Karpas-422 (cell line): ENCODE data around the gene ACIN1. TPM values are rescaled to one million over a fixed set of nuclear protein-coding genes. Genes with fewer than 3 reads are reported as not detected.
A peak's percentile ranks its signal among the peaks of the same experiment; 100 is the strongest.

Experiments used
- DNase-seq: peaks from one replicate; pipeline ENCODE4 v3.0.0-alpha.2; 2015
- H2AFZ ChIP-seq: fragments of 200-600 bp; sonication (generic); 2 replicates; pipeline ENCODE4 v1.6.1; 2014; ENCODE audit warnings: antibody characterized with exemption, low read length, mixed read lengths
- H3K27ac ChIP-seq: fragments of 200-600 bp; sonication (generic); 2 replicates; pipeline ENCODE4 v1.5.1; 2014; ENCODE audit warnings: mild to moderate bottlenecking, low read length, moderate library complexity
- H3K27me3 ChIP-seq: fragments of 200-600 bp; sonication (generic); 2 replicates; pipeline ENCODE4 v1.6.1; 2014; ENCODE audit warnings: low read length, mixed read lengths
- H3K36me3 ChIP-seq: fragments of 200-600 bp; sonication (generic); 2 replicates; pipeline ENCODE4 v1.6.1; 2014; ENCODE audit warnings: low read length, mixed read lengths; ENCODE audit not compliant: insufficient read depth
- H3K4me1 ChIP-seq: fragments of 200-600 bp; sonication (generic); 2 replicates; pipeline ENCODE4 v1.6.1; 2014; ENCODE audit warnings: mild to moderate bottlenecking, low read length, mixed read lengths
- H3K4me2 ChIP-seq: fragments of 200-600 bp; sonication (generic); 2 replicates; pipeline ENCODE4 v1.6.1; 2014; ENCODE audit warnings: low read length, low read depth, mild to moderate bottlenecking; ENCODE audit not compliant: poor library complexity, severe bottlenecking
- H3K4me3 ChIP-seq: fragments of 200-600 bp; sonication (generic); 2 replicates; pipeline ENCODE4 v1.5.1; 2014; ENCODE audit warnings: mild to moderate bottlenecking, antibody characterized with exemption, low read length, mixed read lengths
- H3K79me2 ChIP-seq: fragments of 200-600 bp; sonication (generic); 2 replicates; pipeline ENCODE4 v1.6.1; 2014; ENCODE audit warnings: mild to moderate bottlenecking, low read length, mixed read lengths
- H3K9ac ChIP-seq: fragments of 200-600 bp; sonication (generic); 2 replicates; pipeline ENCODE4 v1.6.0; 2014; ENCODE audit warnings: low read length
- H3K9me2 ChIP-seq: fragments of 200-600 bp; sonication (generic), shearing (Covaris generic); replicated peaks from 2 replicates; pipeline ENCODE4 v1.6.0; 2014; ENCODE audit warnings: mild to moderate bottlenecking, low read length, moderate library complexity; ENCODE audit not compliant: insufficient read depth
- H3K9me3 ChIP-seq: fragments of 300-700, 200-600 bp; sonication (generic); 2 replicates; pipeline ENCODE4 v1.6.1; 2014; ENCODE audit warnings: low read length, mixed read lengths
- H4K20me1 ChIP-seq: fragments of 200-600 bp; sonication (generic); 2 replicates; pipeline ENCODE4 v1.6.1; 2014; ENCODE audit warnings: mild to moderate bottlenecking, antibody characterized with exemption, low read length, low read depth; ENCODE audit not compliant: insufficient read depth
- total RNA-seq: library from RNA; depleted of rRNA; stranded (reverse); fragments of >200 nt; shearing (Covaris generic); gene quantifications from 2 replicates; pipeline ENCODE4 v1.2.3, GENCODE V29; 2014; ENCODE audit warnings: low replicate concordance

Gene ACIN1
- total RNA-seq, 1 experiment from 2014 or later, result 125 TPM

- H3K4me1 ChIP-seq, result peaks cover 16% of the 10 kb centered on the region
- DNase-seq, result no peak
- no peaks in the 10 kb centered on the region; the same call in 1 of the 2 replicates for H4K20me1 ChIP-seq
- H3K27ac ChIP-seq, result no peak overlapping the region
- no peak overlapping the region for H3K4me3 ChIP-seq
- no peak overlapping the region for H2AFZ ChIP-seq
- no peaks in the 10 kb centered on the region for H3K9me3 ChIP-seq
- H3K27me3 ChIP-seq, result no peaks in the 10 kb centered on the region
- H3K36me3 ChIP-seq, result peaks cover 47% of the 10 kb centered on the region
- H3K79me2 ChIP-seq, result peaks cover 24% of the 10 kb centered on the region
- no peak overlapping the region for H3K4me2 ChIP-seq
- H3K9ac ChIP-seq, result no peak overlapping the region
- H3K9me2 ChIP-seq, result no peaks in the 10 kb centered on the region
Measured at GRCh38 chr14:23074906-23075305, 20.0 kb downstream of the ACIN1 start.

GRCh38 chr14:23071921-23072539, 22.9 kb downstream of the ACIN1 start:
- H3K4me3 ChIP-seq, result peak overlapping the region; percentile 86

DNA sequence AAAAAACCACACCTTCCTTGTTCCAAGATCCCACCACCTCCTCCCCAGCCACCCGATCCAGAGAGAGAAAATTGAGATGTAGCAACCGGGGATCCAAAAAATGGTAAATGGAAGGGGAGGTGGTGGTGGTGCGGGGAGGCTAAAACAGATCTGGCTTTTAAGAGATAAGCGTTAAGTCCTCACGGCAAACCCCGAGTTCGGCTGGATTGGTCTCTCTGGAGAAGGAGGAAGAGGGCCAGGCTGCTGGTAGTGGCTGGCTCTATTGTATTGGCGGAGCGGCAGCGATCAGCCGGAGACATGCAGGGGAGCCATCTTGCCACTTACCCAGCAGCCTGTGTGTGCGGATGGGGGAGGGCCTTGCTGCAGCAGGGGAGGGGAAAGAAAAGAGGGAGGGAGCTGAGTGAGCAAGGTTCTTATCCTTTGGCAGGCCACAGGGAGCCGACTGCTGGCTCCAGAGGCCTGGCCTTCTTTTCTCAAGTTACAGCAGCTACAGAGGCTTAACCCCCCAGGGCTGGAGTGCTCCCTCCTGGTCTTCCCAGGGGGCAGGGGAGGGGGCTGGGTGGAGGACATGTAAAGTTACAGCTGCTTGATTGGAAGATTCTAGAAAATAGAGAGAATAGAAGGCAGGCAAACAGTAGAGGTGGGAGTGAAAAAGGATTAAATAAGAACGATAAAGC, 23.6 kb downstream of the ACIN1 start:
- Histone ChIP-seq H3K9me2 (no peaks in the 10 kb centered on the region), H3K27ac (peak overlapping the region; percentile 68), H3K4me1 (peaks cover 31% of the 10 kb centered on the region), H3K36me3 (peaks cover 35% of the 10 kb centered on the region), H3K79me2 (peaks cover 50% of the 10 kb centered on the region), H3K9ac (peak overlapping the region; percentile 85), H2AFZ (no peak overlapping the region), H3K4me2 (peak overlapping the region; percentile 99), H3K4me3 (peak overlapping the region; percentile 86), H3K9me3 (no peaks in the 10 kb centered on the region), H3K27me3 (no peaks in the 10 kb centered on the region), H4K20me1 (peaks cover 17% of the 10 kb centered on the region)
- DNase-seq, result peak; percentile 96

More at GRCh38 chr14:23071921-23072539, 22.9 kb downstream of the ACIN1 start:
- Histone ChIP-seq H3K9me2 (no peaks in the 10 kb centered on the region), H3K9me3 (no peaks in the 10 kb centered on the region), H3K36me3 (peaks cover 35% of the 10 kb centered on the region), H2AFZ (no peak overlapping the region), H3K9ac (peak overlapping the region; percentile 85), H3K4me2 (peak overlapping the region; percentile 99), H3K4me1 (peaks cover 31% of the 10 kb centered on the region), H3K79me2 (peaks cover 47% of the 10 kb centered on the region), H4K20me1 (peaks cover 14% of the 10 kb centered on the region), H3K27me3 (no peaks in the 10 kb centered on the region), H3K27ac (peak overlapping the region; percentile 68)
- no peak for DNase-seq

DNA sequence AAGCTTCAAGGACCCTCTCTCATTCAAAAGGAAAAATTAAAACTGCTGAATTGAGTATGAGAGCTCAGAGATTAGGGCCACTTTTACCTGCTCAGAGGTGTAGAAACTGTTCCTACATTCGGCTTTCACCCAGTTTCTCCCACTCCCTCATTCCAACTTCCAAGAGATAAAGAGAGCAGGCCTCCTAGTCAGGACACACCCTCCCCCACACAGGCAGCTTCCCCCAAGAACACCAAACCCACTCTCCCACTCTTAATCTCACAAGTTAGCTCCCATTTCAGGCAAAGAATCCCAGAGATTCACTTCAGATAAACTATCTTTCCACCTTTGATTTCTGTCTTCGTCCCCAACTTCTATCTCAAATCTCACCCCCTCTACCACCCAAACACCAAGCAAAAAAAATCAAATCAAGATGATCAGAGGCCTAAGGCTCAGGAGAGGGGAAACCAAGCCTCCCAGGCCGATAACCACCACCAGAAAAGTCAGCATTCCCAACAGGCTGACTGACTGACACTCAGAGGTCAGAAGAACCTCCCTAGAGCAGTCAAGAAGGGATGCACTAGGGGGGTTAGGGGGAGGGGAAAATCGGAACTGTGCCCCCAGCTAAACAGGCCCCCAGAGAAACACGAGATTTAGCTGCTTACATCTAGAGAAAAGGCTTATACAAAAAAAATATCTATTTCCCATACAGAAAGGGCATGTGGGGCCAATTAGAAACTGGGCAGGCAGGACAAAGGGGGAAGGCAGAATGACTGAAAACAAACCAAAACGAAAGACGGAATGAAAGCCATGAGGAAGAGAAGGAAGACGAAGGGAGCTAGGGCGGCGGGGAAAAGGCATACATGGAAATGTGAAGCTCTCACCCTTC, 24.4 kb downstream of the ACIN1 start:
- Histone ChIP-seq H3K4me2 (peak overlapping the region; percentile 99), H3K9me3 (no peaks in the 10 kb centered on the region), H3K4me1 (peaks cover 31% of the 10 kb centered on the region), H3K9me2 (no peaks in the 10 kb centered on the region), H3K9ac (peak overlapping the region; percentile 85), H3K27ac (peak overlapping the region; percentile 68), H4K20me1 (peaks cover 17% of the 10 kb centered on the region), H3K36me3 (peaks cover 38% of the 10 kb centered on the region), H3K4me3 (peak overlapping the region; percentile 86), H2AFZ (no peak overlapping the region), H3K27me3 (no peaks in the 10 kb centered on the region), H3K79me2 (peaks cover 53% of the 10 kb centered on the region)
- peak; percentile 71 for DNase-seq

DNA sequence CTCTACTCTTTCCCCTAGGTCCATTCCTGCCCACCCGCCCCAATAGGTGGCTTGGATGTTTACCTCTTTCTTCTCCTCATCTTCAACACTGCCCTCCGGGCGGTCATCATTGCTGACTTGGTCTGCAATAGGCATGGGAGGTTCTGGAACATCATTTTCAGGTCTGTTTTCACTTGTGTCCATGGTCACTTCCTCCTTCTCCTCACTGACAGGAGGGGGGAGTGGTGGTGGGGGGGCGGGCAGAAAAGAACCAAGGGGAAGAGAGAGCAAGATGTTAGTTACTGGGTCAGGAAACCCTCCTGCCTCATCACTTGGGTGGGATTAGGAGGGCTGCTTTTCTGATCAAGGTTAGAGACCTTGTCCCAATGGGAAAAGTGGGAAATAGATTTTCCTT, 25.5 kb downstream of the ACIN1 start:
- Histone ChIP-seq H3K9me2 (no peaks in the 10 kb centered on the region), H3K27ac (no peak overlapping the region; the same call in 1 of the 2 replicates), H3K9ac (peak overlapping the region; percentile 53), H3K36me3 (peaks cover 34% of the 10 kb centered on the region), H3K9me3 (no peaks in the 10 kb centered on the region), H3K79me2 (peaks cover 50% of the 10 kb centered on the region), H3K27me3 (no peaks in the 10 kb centered on the region), H3K4me1 (peaks cover 31% of the 10 kb centered on the region), H3K4me3 (peak overlapping the region; percentile 41; the same call in 1 of the 2 replicates), H2AFZ (no peak overlapping the region), H4K20me1 (peaks cover 17% of the 10 kb centered on the region), H3K4me2 (peak overlapping the region; percentile 43)
- no peak for DNase-seq

DNA sequence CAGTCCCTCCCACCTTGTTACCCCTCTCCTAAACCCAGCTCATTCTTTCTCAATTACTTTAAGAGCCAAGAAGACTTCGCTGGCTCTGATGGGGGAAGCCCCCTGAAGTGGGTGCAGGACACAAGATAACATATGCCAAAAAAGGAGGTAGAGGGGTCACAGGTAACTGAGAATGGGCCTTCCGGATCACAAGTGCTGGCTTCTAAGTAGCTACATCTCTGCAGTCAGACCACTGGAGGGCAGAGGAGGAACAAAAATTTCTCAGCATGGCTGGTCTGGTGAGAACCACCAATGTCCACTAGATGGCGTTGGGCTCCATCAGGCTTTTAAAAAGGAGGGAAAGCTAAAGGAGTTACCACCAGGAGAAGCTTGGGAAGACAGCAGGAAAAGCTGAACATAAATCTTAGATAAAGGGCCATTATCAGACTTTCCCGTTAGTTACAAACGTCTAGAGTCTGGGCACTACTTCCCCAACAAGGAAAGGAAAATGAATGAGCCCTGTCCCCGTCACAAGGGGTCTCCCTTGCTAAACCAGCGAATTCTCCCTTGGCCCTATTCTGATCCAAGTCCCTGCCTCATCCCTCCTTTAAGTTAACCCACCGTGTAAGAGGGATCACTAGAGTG, 26.0 kb downstream of the ACIN1 start:
- H3K9ac ChIP-seq, result peak overlapping the region; percentile 53; the same call in 1 of the 2 replicates
- H3K36me3 ChIP-seq, result peaks cover 37% of the 10 kb centered on the region
- H3K4me2 ChIP-seq, result peak overlapping the region; percentile 43

DNA sequence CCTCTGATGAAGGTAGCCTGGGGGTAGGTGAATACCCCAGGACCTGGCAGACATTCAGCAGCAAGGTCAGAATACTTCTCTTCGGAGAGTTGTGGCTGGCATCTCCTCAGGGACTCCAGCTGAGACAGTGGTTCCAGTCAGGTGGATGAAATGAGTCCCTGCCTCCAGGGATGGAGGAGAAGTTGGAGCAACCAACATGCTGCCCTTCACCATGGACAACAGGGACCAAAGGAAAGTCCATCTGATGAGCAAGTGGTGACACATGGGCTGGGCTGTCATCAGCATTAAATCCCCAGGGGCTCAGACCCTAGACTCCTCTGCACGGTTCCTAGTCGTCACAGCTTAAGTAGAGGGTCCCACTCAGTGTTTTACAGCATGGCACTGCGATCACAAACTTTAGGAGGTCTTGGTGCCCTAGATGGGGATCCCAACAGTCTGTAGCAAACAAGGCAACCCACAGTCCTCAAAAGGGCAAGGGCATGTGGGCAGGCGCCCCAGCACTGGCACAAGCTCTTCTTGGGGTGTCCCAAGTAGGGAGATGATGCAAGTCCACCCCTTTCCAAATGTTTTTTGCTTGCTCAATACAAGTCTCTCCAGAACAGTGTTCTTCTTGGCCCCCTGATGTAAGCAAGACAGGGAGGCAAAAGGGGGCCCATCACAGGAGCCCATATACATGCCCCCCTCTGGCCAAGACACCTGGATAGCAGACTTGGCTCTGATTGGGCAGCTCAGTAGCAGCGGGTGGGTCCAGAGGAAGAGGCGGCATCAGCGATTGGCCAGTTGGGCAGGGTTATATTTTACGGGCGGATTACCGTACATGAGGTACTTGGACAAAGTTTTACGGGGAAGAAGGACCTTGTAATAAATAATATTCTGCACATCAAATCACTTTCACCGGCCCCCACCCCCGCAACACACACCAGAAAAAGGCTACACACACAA, 26.8 kb downstream of the ACIN1 start:
- 0 out of 2 replicates have a peak overlapping the region, but pooled peaks have one; percentile 10 for H3K9ac ChIP-seq
- H3K4me1 ChIP-seq, result peaks cover 31% of the 10 kb centered on the region
- peaks cover 17% of the 10 kb centered on the region for H4K20me1 ChIP-seq
- no peak for DNase-seq
- no peak overlapping the region for H2AFZ ChIP-seq
- peaks cover 45% of the 10 kb centered on the region for H3K36me3 ChIP-seq
- peak overlapping the region; percentile 43 for H3K4me2 ChIP-seq
- peaks cover 50% of the 10 kb centered on the region for H3K79me2 ChIP-seq
- H3K9me2 ChIP-seq, result no peaks in the 10 kb centered on the region
- no peak overlapping the region for H3K27ac ChIP-seq
- H3K27me3 ChIP-seq, result no peaks in the 10 kb centered on the region
- no peak overlapping the region for H3K4me3 ChIP-seq
- H3K9me3 ChIP-seq, result no peaks in the 10 kb centered on the region

More for the DNA sequence above, 26.0 kb downstream of the ACIN1 start:
- Histone ChIP-seq H3K79me2 (peaks cover 50% of the 10 kb centered on the region), H2AFZ (no peak overlapping the region), H3K9me3 (no peaks in the 10 kb centered on the region), H3K27ac (no peak overlapping the region), H3K4me3 (peak overlapping the region; percentile 41; the same call in 1 of the 2 replicates), H3K9me2 (no peaks in the 10 kb centered on the region), H4K20me1 (peaks cover 17% of the 10 kb centered on the region), H3K4me1 (peaks cover 31% of the 10 kb centered on the region), H3K27me3 (no peaks in the 10 kb centered on the region)
- DNase-seq, result peak; percentile 95
